ENCODE data around the gene SGCA.

SGCA gene

DNA sequence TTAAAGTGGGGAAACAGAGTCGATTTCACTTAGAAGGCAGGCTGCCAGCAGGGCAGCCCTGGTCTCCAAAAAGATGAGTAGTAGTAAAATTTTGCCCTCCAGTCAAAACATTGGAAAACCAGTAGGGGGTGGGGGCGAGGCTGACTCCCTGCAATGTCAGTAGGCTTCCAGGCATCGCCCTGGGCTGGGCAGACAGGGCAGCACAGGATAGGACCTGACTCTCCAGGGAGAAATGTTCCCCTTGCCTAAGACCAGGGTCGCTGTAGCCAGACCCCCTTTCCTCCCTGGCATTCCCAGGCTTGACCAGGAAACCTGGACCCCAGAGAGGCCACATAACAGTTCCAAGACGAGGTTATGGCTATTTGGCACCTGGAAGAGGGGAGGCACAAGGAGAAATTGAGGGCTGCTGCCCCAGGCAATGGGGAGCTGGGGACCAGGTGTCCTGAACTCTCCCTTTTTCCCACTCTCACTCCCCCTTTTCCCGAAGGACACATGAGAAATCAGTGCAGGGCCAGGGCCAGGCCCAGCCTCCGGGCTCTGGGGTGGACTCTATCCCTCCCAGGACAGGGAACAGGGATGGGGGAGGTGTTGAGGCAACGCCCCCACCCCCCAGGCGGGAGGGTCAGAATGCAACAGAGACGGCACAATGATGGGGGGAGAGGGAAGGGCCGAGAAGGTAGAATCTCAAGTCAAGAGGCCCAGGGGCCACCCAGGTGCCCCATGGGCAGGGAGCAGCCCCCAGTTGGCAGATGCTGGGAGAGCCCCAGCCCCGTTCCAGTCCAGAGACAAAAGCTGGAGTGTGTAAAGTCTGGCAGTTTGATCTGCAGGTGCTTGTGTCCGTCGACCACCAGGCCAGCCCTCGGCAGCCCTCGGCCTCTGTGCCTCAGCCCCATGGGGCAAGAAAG is 31.3 kb upstream of the SGCA start:
- no peak for DNase-seq

GRCh38 chr17:50135316-50136095 is 30.3 kb upstream of the SGCA start:
- no peak for DNase-seq

DNA sequence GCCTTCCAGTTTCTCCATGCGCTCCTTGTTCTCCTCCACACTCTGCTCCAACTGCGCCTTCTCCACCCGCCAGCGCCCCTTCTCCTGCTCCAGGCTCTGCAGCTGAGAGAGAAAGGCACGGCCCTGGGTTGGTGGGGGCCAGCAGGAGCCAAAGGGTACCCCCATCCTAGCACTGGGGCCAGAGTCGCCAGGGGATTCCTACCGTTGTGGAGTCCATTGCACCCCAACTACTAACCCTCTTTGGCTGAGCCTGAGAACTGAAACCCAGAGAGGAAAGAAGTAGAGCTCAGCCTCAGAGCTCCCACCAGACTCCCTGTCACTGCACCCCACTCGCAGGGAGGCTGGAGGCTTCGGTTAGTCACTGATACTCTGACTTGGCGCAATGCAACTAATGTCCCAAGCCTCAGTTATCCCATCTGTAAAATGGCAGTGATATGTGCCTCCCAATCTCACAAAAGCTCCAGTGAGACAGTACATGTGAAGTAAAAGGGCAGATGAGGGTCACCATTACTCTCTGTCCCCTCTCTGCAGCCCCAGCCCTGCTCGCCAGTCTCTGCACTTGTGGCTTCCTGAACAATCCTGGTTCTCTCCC is 29.6 kb upstream of the SGCA start:
- DNase-seq = no peak

- no peak for DNase-seq
Measured at GRCh38 chr17:50137042-50137441, 28.8 kb upstream of the SGCA start.

GRCh38 chr17:50139185-50139783 is 26.5 kb upstream of the SGCA start:
- no peak for DNase-seq

GRCh38 chr17:50139950-50140885 is 25.6 kb upstream of the SGCA start:
- peak; percentile 86 for DNase-seq

- DNase-seq = no peak
Measured at GRCh38 chr17:50141026-50141744, 24.6 kb upstream of the SGCA start.

- DNase-seq = no peak
Measured at GRCh38 chr17:50141745-50142110, 24.1 kb upstream of the SGCA start.

- DNase-seq = no peak
Measured at GRCh38 chr17:50143461-50144176, 22.2 kb upstream of the SGCA start.

GRCh38 chr17:50144355-50144754 is 21.4 kb upstream of the SGCA start:
- no peak for DNase-seq

GRCh38 chr17:50144845-50145531 is 20.8 kb upstream of the SGCA start:
- peak; percentile 4 for DNase-seq

DNA sequence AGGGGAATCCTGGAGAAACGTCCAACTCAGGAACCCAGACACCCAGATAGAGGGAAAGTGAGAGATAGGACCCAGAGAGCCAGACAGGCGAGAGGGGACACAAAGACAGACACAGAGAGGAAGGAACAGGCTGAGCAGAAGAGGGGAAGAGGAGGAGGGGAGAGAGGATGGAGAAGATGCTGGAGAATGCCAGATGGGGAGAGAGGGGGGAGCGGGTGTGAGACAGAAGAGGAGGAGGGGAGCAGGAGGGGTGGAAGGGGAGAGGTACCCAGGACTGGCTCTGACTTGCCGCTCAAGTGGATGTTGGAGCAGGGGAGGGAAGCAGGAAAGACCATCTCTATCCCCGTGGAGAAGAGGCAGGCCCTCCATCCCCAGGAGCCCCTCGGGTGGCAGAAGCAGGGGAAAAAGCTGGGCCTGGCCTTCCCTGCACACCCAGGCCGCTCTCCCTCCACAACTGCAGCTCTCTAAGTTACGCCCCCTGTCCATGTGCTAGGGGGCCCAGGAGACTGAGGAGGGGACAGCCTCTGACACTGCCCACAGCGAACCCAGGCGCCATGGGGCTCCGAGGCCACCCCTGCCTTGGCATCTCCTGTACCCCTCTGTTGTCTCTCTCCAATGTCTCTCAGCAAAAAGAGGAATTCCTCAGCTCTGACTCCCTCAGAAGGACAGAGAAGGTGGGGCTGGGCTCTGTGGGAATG is 20.1 kb upstream of the SGCA start:
- DNase-seq = peak; percentile 12

DNA sequence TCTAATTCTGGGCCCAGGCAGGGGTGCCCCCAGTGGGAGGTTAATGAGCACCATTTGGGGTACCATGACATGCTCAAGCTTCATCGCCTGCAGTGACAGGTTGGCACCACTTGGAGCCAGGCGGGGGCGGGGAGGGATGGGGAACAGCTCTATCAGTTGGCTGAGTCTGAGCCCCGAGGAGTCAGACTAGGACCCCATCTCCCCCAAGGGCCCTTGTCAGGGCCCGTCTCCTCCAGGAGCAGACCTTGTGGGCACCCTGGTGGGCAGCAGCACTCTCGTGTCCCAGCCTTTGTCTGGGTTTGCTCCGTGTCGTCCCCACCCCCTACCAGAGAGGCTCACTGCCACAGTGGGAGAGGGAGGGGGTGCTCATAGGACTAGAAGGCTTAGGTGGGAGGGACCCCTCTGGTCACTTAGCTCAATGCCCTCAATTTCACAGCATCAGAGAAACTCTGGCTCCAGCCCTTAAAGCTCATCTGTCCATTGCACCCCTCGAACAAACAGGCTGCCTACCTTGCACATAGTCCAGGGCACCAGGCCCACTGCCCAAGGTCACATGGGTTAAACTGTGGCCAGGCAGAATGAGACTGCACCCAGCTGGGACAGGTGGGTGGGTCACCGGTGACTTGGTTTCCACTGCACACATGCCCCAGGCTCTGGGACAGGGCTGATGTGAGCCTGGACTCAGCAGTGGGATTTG is 19.4 kb upstream of the SGCA start:
- DNase-seq = no peak

DNA sequence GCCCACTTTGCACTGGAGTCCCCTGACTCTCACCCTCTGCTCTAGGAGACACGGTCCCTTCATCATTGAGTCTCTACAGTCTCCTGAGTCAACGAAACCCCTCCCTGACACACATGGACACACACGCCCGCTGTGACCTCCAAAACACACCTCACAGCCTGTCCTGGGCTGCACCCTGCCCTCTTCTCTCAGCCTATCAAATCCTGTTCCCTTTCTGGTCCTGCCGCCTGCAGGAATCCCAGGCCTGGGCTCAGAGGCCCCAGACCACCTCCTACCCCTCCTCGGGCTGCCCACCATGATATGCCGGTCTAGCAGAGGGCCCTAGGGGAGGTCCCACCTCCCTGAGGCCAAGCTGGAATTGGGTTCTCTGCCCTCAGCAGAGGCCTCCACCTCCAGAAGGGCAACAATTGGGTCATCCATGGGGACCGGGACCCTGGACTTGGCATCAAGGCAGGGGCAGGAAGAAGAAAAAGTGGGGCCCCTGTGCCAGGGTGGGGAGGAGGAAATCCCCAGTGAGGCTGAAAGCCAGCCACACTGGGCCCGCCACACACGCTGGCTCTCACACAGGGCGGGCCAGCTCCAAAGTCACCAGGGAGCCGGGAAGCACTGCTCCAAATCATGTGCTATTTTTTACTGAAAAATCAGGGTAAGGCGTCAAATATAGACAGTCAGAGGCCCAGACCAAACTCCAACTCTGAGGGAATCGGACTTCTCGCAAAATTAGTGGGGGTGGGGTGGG is 18.7 kb upstream of the SGCA start:
- DNase-seq = peak; percentile 20

GRCh38 chr17:50147841-50148225 is 18.0 kb upstream of the SGCA start:
- DNase-seq = peak; percentile 8

DNA sequence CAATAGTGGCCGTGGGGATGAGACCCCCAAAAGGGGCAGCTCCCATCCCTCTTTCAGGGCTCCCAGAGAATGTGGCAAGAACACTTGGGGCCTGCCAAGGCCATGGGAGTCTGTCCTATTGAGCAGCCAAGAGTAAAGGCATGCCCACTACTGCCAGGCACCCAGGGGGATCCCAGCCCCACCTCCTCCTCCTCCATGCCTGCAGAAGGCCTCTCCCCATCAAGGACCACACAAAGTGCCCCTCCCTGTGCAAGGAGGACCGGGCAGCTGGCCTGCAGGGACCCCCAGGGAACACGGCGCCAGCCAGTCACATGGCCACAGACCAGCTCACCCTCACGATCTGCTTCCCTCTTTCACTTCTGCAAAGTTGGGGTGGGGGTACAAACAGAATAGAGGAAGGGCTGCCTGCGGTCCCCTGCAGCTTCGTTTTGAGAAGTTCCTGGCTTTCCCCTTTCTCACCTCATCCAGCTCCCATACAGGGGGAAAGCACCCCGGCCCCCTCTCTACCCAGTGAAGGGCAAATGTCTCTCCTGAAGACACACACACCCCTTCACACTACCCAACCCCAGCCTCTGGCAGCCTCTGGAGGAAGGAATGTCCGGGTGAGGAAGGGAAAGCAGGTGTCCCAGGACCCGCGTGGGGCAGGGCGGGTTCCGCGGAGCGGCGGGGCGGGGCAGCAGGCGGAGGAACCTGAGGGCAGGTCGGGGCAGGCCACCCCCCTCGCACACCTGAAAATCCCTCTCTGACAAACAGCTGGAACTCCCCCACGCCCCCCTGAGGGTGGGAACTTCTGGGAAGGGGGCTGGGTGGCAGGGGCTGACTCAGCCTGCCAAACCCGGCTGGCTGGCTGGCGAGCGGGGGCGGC is 17.3 kb upstream of the SGCA start:
- peak; percentile 62 for DNase-seq

DNA sequence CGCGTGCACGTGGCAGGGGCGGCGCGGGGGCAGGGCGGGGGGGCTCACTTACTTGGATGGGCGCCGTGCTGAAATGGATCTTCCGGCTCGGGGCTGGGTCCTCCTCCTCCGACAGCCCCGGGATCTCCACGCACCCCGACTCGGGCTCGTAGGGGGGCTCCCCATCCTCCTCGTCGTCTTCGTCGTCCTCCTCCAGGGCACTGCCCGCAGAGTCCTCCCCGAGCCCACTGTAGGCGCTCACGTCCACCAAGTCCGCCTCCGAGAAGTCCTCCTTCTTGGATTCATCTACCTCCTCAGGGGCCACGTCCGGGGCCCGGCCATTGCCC is 16.8 kb upstream of the SGCA start:
- peak; percentile 49 for DNase-seq
